22Rv1 (cell line): Measurements from ENCODE around the gene ANKZF1.
"Not testable (repeated sequence)": the region's sequence is repeated elsewhere in the genome, so short reads cannot be mapped to it uniquely, and the experiment has no call there.

Experiments used
- H3K27ac ChIP-seq: fragments of 450-650 bp; 2 replicates; pipeline ENCODE4 v1.5.1; 2017
- ZFX ChIP-seq: fragments of 450-650 bp; IDR thresholded peaks from 2 replicates; pipeline ENCODE4 v1.6.1; 2017; ENCODE audit warnings: antibody characterized with exemption, borderline replicate concordance
- TF ChIP-seq, protein P1 (sequence below): fragments of 450-650 bp; IDR thresholded peaks from 2 replicates; pipeline ENCODE4 v1.5.1; 2017; ENCODE audit warnings: mild to moderate bottlenecking

Gene ANKZF1

DNA sequence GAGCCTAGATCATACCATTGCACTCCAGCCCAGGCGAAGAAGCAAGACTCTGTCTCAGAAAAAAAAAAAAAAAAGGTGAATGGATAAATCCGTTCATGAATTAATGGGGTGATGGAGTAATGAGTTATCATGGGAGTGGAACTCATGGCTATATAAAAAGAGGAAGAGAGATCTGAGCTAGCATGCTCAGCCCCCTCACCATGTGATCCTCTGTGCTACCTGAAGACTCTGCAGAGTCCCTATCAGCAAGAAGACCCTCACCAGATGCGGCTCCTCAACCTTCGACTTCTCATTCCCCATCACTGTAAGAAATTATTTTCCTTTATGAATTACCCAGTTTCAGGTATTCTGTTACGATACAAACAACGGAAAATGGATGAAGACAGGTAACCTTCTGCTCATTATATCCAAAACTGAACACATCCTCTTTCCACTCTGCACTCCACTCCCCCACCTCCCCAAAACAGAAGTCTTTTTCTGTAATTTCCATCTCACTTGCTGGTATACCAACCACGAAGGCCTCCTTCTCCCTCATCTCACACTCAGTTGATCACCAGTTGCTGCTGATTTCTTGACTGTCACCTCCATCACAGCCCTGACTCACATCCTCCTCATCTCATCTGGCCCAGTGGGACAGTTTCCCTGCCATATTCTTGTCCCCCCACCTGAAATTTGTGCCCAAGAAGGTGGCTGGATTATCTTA is 42.7 kb upstream of the ANKZF1 start:
- H3K27ac ChIP-seq = no peak overlapping the region
- TF ChIP-seq, protein P1, sequence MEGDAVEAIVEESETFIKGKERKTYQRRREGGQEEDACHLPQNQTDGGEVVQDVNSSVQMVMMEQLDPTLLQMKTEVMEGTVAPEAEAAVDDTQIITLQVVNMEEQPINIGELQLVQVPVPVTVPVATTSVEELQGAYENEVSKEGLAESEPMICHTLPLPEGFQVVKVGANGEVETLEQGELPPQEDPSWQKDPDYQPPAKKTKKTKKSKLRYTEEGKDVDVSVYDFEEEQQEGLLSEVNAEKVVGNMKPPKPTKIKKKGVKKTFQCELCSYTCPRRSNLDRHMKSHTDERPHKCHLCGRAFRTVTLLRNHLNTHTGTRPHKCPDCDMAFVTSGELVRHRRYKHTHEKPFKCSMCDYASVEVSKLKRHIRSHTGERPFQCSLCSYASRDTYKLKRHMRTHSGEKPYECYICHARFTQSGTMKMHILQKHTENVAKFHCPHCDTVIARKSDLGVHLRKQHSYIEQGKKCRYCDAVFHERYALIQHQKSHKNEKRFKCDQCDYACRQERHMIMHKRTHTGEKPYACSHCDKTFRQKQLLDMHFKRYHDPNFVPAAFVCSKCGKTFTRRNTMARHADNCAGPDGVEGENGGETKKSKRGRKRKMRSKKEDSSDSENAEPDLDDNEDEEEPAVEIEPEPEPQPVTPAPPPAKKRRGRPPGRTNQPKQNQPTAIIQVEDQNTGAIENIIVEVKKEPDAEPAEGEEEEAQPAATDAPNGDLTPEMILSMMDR = no peak
- no peak for TF ChIP-seq ZFX

DNA sequence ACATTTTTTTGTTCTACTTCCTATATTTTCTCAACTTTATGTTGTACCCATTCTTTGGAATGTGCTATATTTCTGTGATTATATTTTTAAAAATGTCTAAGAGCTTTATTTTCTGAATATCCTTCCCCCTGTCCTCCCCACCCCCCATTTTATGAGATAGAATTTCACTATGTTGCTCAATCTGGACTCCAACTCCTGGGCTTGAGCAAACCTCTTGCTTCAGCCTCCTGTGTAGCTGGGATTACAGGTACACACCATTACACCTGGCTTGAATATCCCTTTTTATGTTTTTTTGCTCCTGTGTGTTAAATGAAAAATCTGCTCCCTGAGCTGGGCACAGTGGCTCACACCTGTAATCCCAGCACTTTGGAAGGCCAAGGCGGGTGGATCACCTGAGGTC is 32.2 kb upstream of the ANKZF1 start:
- no peak overlapping the region for H3K27ac ChIP-seq
- TF ChIP-seq, protein P1 = no peak
- no peak for TF ChIP-seq ZFX

DNA sequence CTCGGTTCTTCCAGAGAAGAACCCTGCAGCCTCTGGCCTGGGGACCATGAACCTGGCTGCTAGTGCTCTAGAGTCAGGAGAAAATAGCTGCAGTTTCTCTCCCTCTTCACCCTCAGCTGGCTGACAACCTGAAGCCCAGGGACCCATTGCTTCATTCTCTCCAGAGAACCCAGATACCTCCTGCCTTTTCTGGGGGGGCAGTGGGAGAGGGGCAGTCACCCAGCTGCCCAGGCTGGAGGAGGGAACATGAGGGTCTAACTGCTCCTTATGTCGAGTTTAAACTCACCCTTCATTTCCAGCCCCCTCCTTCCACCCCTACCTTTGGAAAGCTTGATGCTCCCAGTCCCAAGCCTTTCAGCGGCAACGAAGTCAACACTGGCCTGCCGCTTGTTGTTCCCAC is 30.6 kb upstream of the ANKZF1 start:
- TF ChIP-seq, protein P1 = no peak
- TF ChIP-seq ZFX = no peak
- H3K27ac ChIP-seq = no peak overlapping the region

DNA sequence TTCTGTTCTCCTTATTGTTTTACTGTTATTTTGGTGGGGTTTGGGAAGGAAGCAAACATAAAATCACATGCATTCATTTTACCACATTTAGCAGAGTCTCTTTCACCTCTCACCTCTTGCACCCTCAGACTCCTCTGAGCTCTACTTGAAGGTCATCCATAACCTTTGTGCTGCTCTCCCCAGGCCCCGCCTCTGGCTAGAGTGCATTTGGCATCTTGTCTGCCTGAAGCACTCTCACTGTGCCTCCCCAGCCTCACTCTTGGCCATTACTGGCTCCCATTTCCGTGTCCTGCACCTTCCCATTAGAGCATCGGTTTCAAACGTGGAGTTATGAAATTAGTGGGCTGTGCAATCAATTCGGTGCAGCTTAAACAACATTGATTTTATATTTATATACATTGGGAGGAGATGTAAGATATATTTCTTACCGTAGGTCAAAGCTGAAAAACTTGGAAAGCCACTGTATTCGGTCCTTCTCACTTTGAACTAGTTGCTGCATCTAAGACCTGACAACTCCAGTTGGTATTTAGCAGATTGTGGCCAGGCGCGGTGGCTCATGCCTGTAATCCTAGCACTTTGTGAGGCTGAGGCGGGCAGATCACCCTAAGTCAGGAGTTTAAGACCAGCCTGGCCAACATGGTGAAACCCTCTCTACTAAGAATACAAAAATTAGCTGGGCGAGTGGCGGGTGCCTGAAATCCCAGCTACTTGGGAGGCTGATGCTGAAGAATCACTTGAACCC is 30.0 kb upstream of the ANKZF1 start:
- TF ChIP-seq, protein P1 = no peak
- TF ChIP-seq ZFX = no peak
- no peak overlapping the region for H3K27ac ChIP-seq

DNA sequence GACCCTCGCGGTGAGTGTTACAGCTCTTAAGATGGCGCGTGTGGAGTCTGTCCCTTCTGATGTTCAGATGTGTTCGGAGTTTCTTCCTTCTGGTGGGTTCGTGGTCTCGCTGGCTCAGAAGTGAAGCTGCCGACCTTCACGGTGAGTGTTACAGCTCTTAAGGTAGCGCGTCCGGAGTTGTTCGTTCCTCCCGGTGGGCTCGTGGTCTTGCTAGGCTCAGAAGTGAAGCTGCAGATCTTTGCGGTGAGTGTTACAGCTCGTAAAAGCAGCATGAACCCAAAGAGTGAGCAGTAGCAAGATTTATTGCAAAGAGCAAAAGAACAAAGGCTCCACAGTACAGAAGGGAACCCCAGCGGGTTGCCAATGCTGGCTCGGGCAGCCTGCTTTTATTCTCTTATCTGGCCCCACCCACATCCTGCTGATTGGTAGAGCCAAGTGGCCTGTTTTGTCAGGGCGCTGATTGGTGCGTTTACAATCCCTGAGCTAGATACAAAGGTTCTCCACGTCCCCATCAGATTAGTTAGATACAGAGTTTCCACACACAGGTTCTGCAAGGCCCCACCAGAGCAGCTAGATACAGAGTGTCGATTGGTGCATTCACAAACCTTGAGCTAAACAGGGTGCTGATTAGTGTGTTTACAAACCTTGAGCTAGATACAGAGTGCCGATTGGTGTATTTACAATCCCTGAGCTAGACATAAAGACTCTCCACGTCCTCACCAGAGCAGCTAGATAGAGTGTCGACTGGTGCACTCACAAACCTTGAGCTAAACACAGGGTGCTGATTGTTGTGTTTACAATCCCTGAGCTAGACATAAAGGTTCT is 28.9 kb upstream of the ANKZF1 start:
- not testable (repeated sequence) for H3K27ac ChIP-seq

DNA sequence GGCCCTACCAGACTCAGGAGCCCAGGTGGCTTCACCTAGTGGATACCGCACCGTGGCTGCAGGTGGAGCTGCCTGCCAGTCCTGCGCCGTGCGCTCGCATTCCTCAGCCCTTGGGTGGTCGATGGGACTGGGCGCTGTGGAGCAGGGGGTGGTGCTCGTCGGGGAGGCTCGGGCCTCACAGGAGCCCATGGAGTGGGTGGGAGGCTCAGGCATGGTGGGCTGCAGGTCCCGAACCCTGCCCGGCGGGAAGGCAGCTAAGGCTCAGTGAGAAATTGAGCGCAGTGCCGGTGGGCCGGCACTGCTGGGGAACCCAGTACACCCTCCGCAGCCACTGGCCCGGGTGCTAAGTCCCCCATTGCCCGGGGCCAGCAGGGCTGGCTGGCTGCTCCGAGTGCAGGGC is 28.3 kb upstream of the ANKZF1 start:
- H3K27ac ChIP-seq = not testable (repeated sequence)

DNA sequence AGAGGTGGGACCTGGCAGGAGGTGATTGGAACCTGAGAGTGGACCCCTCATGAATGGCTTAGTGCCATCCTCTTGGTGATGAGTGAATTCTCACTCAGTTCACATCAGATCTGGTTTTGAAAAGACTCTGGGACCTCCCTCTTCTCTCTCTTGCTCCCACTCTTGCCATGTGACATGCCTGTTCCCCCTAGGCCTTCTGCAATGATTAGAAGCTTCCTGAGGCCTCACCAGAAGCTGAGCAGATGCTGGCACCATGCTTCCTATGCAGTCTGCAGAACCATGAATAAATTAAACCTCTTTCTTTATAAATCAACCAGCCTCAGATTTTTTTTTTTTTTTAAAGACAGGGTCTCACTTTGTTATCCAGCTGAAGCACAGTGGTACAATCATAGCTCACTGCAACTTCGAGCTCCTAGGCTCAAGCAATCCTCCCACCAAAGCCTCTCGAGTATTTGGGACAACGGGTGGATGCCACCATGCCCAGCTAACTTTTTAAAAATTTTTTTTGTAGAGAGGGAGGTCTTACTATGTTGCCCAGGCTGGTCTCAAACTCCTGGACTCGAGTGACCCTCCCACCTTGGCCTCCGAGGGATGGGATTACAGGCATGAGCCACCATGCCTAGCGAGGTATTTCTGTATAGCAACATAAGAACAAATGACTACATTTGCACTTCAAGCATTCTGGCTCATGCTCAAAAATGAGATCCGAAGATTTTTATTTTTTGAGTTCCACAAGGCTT is 25.0 kb upstream of the ANKZF1 start:
- no peak overlapping the region for H3K27ac ChIP-seq
- TF ChIP-seq ZFX = no peak
- TF ChIP-seq, protein P1 = no peak
